Measurements from ENCODE around the gene ZNF518B.
"Not testable (repeated sequence)": the region's sequence is repeated elsewhere in the genome, so short reads cannot be mapped to it uniquely, and the experiment has no call there.

Gene ZNF518B

GRCh38 chr4:10456595-10457254, 501 bp downstream of the ZNF518B start:
- no peak for DNase-seq

GRCh38 chr4:10456260-10456594, 999 bp downstream of the ZNF518B start:
- no peak for DNase-seq

- no peak for DNase-seq
Observed at GRCh38 chr4:10455133-10455532, 2.1 kb downstream of the ZNF518B start.

GRCh38 chr4:10454726-10455125, 2.5 kb downstream of the ZNF518B start:
- DNase-seq = no peak

- DNase-seq = no peak
Observed at GRCh38 chr4:10454121-10454520, 3.1 kb downstream of the ZNF518B start.

- DNase-seq = no peak
Observed at GRCh38 chr4:10448991-10449390, 8.2 kb downstream of the ZNF518B start.

GRCh38 chr4:10442976-10443375, 14.2 kb downstream of the ZNF518B start:
- no peak for DNase-seq

- no peak for DNase-seq
Observed at GRCh38 chr4:10441512-10441911, 15.7 kb downstream of the ZNF518B start.

- no peak for DNase-seq
Observed at GRCh38 chr4:10438924-10439323, 18.3 kb downstream of the ZNF518B start.

- DNase-seq = no peak
Observed at GRCh38 chr4:10437735-10438134, 19.5 kb downstream of the ZNF518B start.

GRCh38 chr4:10427680-10428079, 29.5 kb downstream of the ZNF518B start:
- not testable (repeated sequence) for DNase-seq

GRCh38 chr4:10421344-10422055, 35.7 kb downstream of the ZNF518B start:
- DNase-seq = no peak

GRCh38 chr4:10417740-10418139, 39.5 kb downstream of the ZNF518B start:
- no peak for DNase-seq

GRCh38 chr4:10416441-10416840, 40.8 kb downstream of the ZNF518B start:
- no peak for DNase-seq

GRCh38 chr4:10413177-10413576, 44.0 kb downstream of the ZNF518B start:
- no peak for DNase-seq

GRCh38 chr4:10405672-10406071, 51.6 kb downstream of the ZNF518B start:
- no peak for DNase-seq

- DNase-seq = no peak
Observed at GRCh38 chr4:10403633-10404445, 53.4 kb downstream of the ZNF518B start.

- DNase-seq = no peak
Observed at GRCh38 chr4:10395971-10396580, 61.1 kb downstream of the ZNF518B start.
